Measurements from ENCODE around the gene TAGLN2. TPM values are rescaled to one million over a fixed set of nuclear protein-coding genes. Genes with fewer than 3 reads are reported as not detected.

TAGLN2 gene
- 187 and 331 TPM in 2 replicates for total RNA-seq

GRCh38 chr1:159924791-159925718, at the start of gene TAGLN2:
Gene TAGLN2 (minus strand): TSS chr1:159925507. CDS start chr1:159920509, 4,998 bp downstream.

DNA sequence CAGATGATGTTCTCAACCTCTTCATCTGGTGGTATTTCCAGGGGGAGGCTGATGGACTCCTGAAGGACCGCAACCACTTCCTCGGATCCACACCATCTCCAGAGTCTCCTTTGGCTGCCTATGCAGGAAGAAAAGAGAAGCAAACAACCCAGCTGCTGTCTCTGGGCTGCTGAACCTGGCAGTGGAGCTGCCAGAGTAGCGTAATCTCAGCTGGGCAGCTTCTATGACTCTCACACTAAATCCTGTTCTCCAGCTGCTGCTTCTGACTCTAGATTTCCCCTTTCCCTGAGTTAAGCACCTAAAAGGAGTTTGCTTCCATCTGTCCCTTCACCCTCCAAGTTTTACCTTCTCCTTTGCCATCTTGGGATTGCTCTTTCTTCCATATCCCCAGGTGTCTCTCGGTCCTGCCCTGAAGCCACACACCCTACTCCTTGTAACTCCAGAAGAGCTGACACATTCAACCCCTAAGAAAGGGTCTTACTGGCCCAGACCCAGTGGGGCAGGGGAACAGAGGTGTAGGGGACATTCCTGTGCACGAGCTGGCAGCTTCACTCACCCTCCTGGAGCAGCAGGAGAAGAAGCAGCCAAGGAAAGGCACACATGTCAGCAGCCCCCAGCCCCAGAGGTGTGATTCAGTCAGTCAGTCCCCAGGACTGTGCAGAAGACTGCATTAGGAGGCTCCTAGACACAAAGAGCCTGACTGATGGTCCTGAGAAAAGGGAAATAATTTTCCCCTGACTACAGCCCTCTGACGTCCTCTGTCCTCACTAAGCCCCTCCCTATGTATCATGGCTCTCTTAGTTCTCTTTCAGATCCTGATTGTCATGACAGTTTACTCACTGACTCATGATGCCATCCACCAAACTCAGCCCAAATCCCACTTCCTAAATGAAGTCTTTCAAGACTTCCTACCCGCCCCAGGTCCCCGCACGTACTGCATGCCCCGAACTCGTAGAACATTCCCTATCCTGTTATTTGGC, 28.5 kb upstream of the TAGLN2 start, which contains the start of gene SLAMF9:
Gene SLAMF9 (minus strand): TSS at position 702 of the 980 bp plus-strand sequence. CDS start 100 bp downstream, at position 602.

DNA sequence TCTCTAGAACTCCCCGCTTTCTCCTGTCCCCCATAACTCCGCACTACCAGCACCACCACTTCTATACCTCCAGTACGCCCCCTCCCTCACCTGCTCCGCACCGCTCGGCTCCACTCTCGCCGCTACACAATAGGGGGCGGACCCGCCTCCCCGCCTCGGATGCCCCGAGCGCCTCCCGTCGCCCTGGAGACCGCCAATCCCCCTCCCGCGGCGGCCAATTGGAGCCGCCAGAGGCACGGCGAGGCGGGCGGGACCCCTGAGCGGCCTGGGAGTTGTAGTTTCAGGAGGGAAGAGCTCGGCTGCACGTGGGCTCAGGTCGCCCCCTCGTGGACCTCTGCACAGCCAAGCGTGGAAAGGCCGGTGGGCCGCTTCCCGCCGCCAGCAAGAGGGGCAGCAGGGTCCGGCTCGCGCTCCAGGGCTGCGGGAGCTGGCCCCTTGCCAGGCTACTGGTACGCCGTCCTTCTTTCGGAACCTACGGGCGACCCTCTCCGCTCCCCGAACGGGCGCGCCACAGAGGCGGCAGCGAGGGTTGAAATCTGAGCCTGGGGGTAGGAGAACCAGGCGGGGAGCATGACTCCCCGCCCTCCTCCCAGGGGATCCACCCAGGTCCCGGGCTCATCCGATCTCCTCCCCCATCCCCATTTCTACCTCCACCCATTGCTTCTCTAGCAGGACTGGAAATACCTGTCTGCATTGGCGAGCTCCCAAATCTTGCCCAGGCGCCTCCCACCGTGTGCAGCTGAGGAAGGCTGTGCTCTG, 20.4 kb upstream of the TAGLN2 start, which contains the start of gene IGSF9:
Gene IGSF9 (minus strand): TSS at position 131 of the 759 bp plus-strand sequence. CDS start 2,159 bp downstream, outside the sequence.

GRCh38 chr1:159900086-159900680, 25.1 kb downstream of the TAGLN2 start, which contains the start of gene CFAP45:
Gene CFAP45 (minus strand): TSS chr1:159900165. CDS start chr1:159900098, 67 bp downstream.

Other genes with a start within 250 kb of the TAGLN2 start
- not detected in 2 replicates for gene CRP, start 210.9 kb downstream of the TAGLN2 start, total RNA-seq
- gene DUSP23, start 144.5 kb downstream of the TAGLN2 start, total RNA-seq = 10.5 and 15.2 TPM in 2 replicates
- not detected in 2 replicates for gene FCRL6, start 123.1 kb downstream of the TAGLN2 start, total RNA-seq
- gene SLAMF8, start 98.6 kb downstream of the TAGLN2 start, total RNA-seq = 0.11 TPM in 1 of 2 replicates, not detected in the other
- 0.12 TPM in 1 of 2 replicates, not detected in the other for gene VSIG8, start 62.9 kb downstream of the TAGLN2 start, total RNA-seq
- gene CFAP45, start 25.3 kb downstream of the TAGLN2 start, total RNA-seq = 0.62 and 1.1 TPM in 2 replicates
- under 0.01 TPM in 1 of 2 replicates, not detected in the other for gene IGSF9, start 20.1 kb upstream of the TAGLN2 start, total RNA-seq
- gene SLAMF9, start 28.7 kb upstream of the TAGLN2 start, total RNA-seq = not detected in 2 replicates
- 3.1 and 4.0 TPM in 2 replicates for gene PIGM, start 106.5 kb upstream of the TAGLN2 start, total RNA-seq
- gene KCNJ10, start 144.7 kb upstream of the TAGLN2 start, total RNA-seq = under 0.01 TPM in 1 of 2 replicates, not detected in the other
- not detected in 2 replicates for gene KCNJ9, start 156.0 kb upstream of the TAGLN2 start, total RNA-seq
- gene IGSF8, start 173.1 kb upstream of the TAGLN2 start, total RNA-seq = 12.3 and 32.0 TPM in 2 replicates
- gene ATP1A2, start 190.3 kb upstream of the TAGLN2 start, total RNA-seq = 0.37 TPM in 1 of 2 replicates, not detected in the other
- not detected in 2 replicates for gene ATP1A4, start 226.1 kb upstream of the TAGLN2 start, total RNA-seq

All from uterine smooth muscle cell (primary cell).